ENCODE data around the gene MFAP5.
"Not testable (repeated sequence)": the region's sequence is repeated elsewhere in the genome, so short reads cannot be mapped to it uniquely, and the experiment has no call there.

The MFAP5 gene

GRCh38 chr12:8639936-8640335 lies 22.7 kb downstream of the MFAP5 start:
- no peak overlapping the region for H3K27ac ChIP-seq
- TF ChIP-seq CTCF (conservative IDR thresholded peaks at IDR 0.05): no peak
- no peak for TF ChIP-seq ZFX (IDR thresholded peaks at IDR 0.05)

GRCh38 chr12:8638951-8639350 lies 23.7 kb downstream of the MFAP5 start:
- no peak overlapping the region for H3K27ac ChIP-seq
- TF ChIP-seq ZFX (IDR thresholded peaks at IDR 0.05) (no peak), CTCF (conservative IDR thresholded peaks at IDR 0.05) (no peak)

GRCh38 chr12:8637666-8638065 lies 25.0 kb downstream of the MFAP5 start:
- no peak overlapping the region for H3K27ac ChIP-seq

GRCh38 chr12:8637244-8637643 lies 25.4 kb downstream of the MFAP5 start:
- TF ChIP-seq CTCF (conservative IDR thresholded peaks at IDR 0.05) (no peak), ZFX (IDR thresholded peaks at IDR 0.05) (no peak)
- H3K27ac ChIP-seq: no peak overlapping the region

More at GRCh38 chr12:8637666-8638065, 25.0 kb downstream of the MFAP5 start:
- TF ChIP-seq CTCF (conservative IDR thresholded peaks at IDR 0.05): no peak
- TF ChIP-seq ZFX (IDR thresholded peaks at IDR 0.05): no peak

- no peak overlapping the region for H3K27ac ChIP-seq
- TF ChIP-seq ZFX (IDR thresholded peaks at IDR 0.05) (no peak), CTCF (conservative IDR thresholded peaks at IDR 0.05) (no peak)
These were observed 26.0 kb downstream of the MFAP5 start for GRCh38 chr12:8636581-8636980.

GRCh38 chr12:8636007-8636346 lies 26.6 kb downstream of the MFAP5 start:
- not testable (repeated sequence) for H3K27ac ChIP-seq

GRCh38 chr12:8635342-8636006 lies 27.2 kb downstream of the MFAP5 start:
- H3K27ac ChIP-seq: not testable (repeated sequence)

GRCh38 chr12:8630131-8630530 lies 32.5 kb downstream of the MFAP5 start:
- H3K27ac ChIP-seq: no peak overlapping the region
- no peak for TF ChIP-seq ZFX (IDR thresholded peaks at IDR 0.05)
- TF ChIP-seq CTCF (conservative IDR thresholded peaks at IDR 0.05): no peak

Measured in C4-2B (cell line).